WTC11 (cell line): Measurements from ENCODE around the gene TXNIP. TPM values are rescaled to one million over a fixed set of nuclear protein-coding genes. Genes with fewer than 3 reads are reported as not detected.

Experiments used
- ATAC-seq: fragments of 200-7000 bp; cut with Tn5 transposase; 2 replicates; pipeline ENCODE4 v1.10.0; 2021; ENCODE audit warnings: mild to moderate bottlenecking, moderate library complexity
- CTCF ChIA-PET: fragments of 300-600 bp; sonication (Branson Sonifier 250); formaldehyde crosslinking; loops from one replicate; lab custom pipeline; 2021; ENCODE audit warnings: antibody characterized with exemption; lab: Charles Lee
- POLR2A ChIA-PET: fragments of 350-600 bp; sonication (Branson Sonifier 250); formaldehyde crosslinking; loops from one replicate; lab custom pipeline; 2021; ENCODE audit warnings: antibody characterized with exemption; lab: Charles Lee
- DNase-seq: peaks from one replicate; pipeline ENCODE4 v3.0.0; 2021; ENCODE audit warnings: low spot score
- H3K27ac Mint-ChIP-seq: 2 replicates; pipeline ENCODE4 v1.8.0; 2021; ENCODE audit warnings: mixed read lengths
- H3K27me3 Mint-ChIP-seq: 2 replicates; pipeline ENCODE4 v1.8.0; 2021; ENCODE audit warnings: low read depth, mild to moderate bottlenecking, moderate library complexity, mixed read lengths
- H3K36me3 Mint-ChIP-seq: 2 replicates; pipeline ENCODE4 v1.8.0; 2021; ENCODE audit warnings: mixed read lengths
- H3K4me1 Mint-ChIP-seq: 2 replicates; pipeline ENCODE4 v1.8.0; 2022; ENCODE audit warnings: mixed read lengths
- H3K4me3 Mint-ChIP-seq: 2 replicates; pipeline ENCODE4 v1.8.0; 2021; ENCODE audit warnings: mild to moderate bottlenecking, moderate library complexity, mixed read lengths
- H3K9me3 Mint-ChIP-seq: 2 replicates; pipeline ENCODE4 v1.8.0; 2021; ENCODE audit warnings: mixed read lengths
- CBFB ChIP-seq: sonication (generic); formaldehyde crosslinking; IDR thresholded peaks from 2 replicates; pipeline ENCODE4 v1.8.1; 2022; ENCODE audit warnings: mild to moderate bottlenecking, low read depth, missing genetic modification reagents
- CREM ChIP-seq: sonication (generic); formaldehyde crosslinking; IDR thresholded peaks from 2 replicates; pipeline ENCODE4 v1.8.1; 2022; ENCODE audit warnings: mild to moderate bottlenecking, missing genetic modification reagents, moderate library complexity
- ESRRA ChIP-seq: sonication (generic); formaldehyde crosslinking; IDR thresholded peaks from 2 replicates; pipeline ENCODE4 v1.8.1; 2022; ENCODE audit warnings: mild to moderate bottlenecking, missing genetic modification reagents, borderline replicate concordance
- NFYB ChIP-seq: sonication (generic); formaldehyde crosslinking; conservative IDR thresholded peaks from 2 replicates; pipeline ENCODE4 v1.8.0; 2022; ENCODE audit warnings: low read depth, missing genetic modification reagents
- NR1H2 ChIP-seq: sonication (generic); formaldehyde crosslinking; IDR thresholded peaks from 2 replicates; pipeline ENCODE4 v1.9.0; 2021; ENCODE audit warnings: mild to moderate bottlenecking, moderate library complexity, missing genetic modification reagents
- RELA ChIP-seq: sonication (generic); formaldehyde crosslinking; IDR thresholded peaks from 2 replicates; pipeline ENCODE4 v1.8.1; 2022; ENCODE audit warnings: missing genetic modification reagents, mild to moderate bottlenecking, borderline replicate concordance
- SP1 ChIP-seq: sonication (generic); formaldehyde crosslinking; conservative IDR thresholded peaks from 2 replicates; pipeline ENCODE4 v1.8.1; 2022; ENCODE audit warnings: missing genetic modification reagents
- TEAD1 ChIP-seq: sonication (generic); formaldehyde crosslinking; IDR thresholded peaks from 2 replicates; pipeline ENCODE4 v1.8.0; 2022; ENCODE audit warnings: mild to moderate bottlenecking, missing genetic modification reagents
- ZNF121 ChIP-seq: sonication (generic); formaldehyde crosslinking; IDR thresholded peaks from 2 replicates; pipeline ENCODE4 v1.8.0; 2023; ENCODE audit warnings: missing genetic modification reagents
- ZNF219 ChIP-seq: sonication (generic); formaldehyde crosslinking; IDR thresholded peaks from 2 replicates; pipeline ENCODE4 v1.8.0; 2023; ENCODE audit warnings: missing genetic modification reagents, mild to moderate bottlenecking, borderline replicate concordance
- ZNF671 ChIP-seq: fragments of 250-450 bp; sonication (Bioruptor Pico); IDR thresholded peaks from 2 replicates; pipeline ENCODE4 v1.8.0; 2021; ENCODE audit warnings: mild to moderate bottlenecking
- total RNA-seq: library from RNA; stranded (reverse); gene quantifications from 3 replicates; pipeline ENCODE4 v1.2.3, GENCODE V29; 2021
- TF ChIP-seq, protein P1 (sequence below): fragments of 250-450 bp; sonication (Bioruptor Pico); conservative IDR thresholded peaks from 2 replicates; pipeline ENCODE4 v1.9.0; 2021; ENCODE audit warnings: mild to moderate bottlenecking
- TF ChIP-seq, protein P2 (sequence below): sonication (generic); formaldehyde crosslinking; IDR thresholded peaks from 2 replicates; pipeline ENCODE4 v1.8.1; 2022; ENCODE audit warnings: mild to moderate bottlenecking, moderate library complexity, missing genetic modification reagents
- TF ChIP-seq, protein P3 (sequence below): sonication (generic); formaldehyde crosslinking; IDR thresholded peaks from 2 replicates; pipeline ENCODE4 v1.8.1; 2023; ENCODE audit warnings: mild to moderate bottlenecking, missing genetic modification reagents
- TF ChIP-seq, protein P4 (sequence below): sonication (generic); formaldehyde crosslinking; IDR thresholded peaks from 2 replicates; pipeline ENCODE4 v1.8.1; 2022; ENCODE audit warnings: low read depth, missing genetic modification reagents, borderline replicate concordance
- TF ChIP-seq, protein P5 (sequence below): sonication (generic); formaldehyde crosslinking; IDR thresholded peaks from 2 replicates; pipeline ENCODE4 v1.8.0; 2023; ENCODE audit warnings: mild to moderate bottlenecking, missing genetic modification reagents
- TF ChIP-seq, protein P6 (sequence below): sonication (generic); formaldehyde crosslinking; IDR thresholded peaks from 2 replicates; pipeline ENCODE4 v1.8.1; 2023; ENCODE audit warnings: mild to moderate bottlenecking, missing genetic modification reagents, moderate library complexity
- TF ChIP-seq, protein P7 (sequence below): fragments of 250-450 bp; sonication (Bioruptor Pico); IDR thresholded peaks from 2 replicates; pipeline ENCODE4 v1.9.0; 2021; ENCODE audit warnings: moderate library complexity, mild to moderate bottlenecking, inconsistent platforms, borderline replicate concordance

Gene TXNIP
- total RNA-seq, 1 experiment from 2014 or later, result 56.7 TPM

DNA sequence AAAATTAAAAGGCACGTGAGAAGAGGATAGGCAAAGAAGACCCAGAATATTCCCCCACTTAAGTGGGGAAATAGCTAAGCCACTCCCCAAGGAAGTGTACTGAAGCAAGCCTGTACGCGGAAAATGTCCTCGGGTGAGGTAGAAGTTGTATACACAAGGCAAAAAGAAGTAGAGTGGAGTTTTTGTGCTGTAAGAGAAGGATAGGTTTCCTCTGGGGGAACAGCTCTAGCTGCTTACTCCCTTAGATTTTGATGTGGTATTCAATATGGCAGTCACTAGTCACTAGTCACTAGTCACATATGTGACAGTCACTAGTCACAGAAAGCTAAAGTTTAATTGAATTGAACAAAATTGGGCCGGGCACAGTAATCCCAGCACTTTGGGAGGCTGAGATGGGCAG lies 7.6 kb downstream of the TXNIP start (continued):
- TF ChIP-seq, protein P1, sequence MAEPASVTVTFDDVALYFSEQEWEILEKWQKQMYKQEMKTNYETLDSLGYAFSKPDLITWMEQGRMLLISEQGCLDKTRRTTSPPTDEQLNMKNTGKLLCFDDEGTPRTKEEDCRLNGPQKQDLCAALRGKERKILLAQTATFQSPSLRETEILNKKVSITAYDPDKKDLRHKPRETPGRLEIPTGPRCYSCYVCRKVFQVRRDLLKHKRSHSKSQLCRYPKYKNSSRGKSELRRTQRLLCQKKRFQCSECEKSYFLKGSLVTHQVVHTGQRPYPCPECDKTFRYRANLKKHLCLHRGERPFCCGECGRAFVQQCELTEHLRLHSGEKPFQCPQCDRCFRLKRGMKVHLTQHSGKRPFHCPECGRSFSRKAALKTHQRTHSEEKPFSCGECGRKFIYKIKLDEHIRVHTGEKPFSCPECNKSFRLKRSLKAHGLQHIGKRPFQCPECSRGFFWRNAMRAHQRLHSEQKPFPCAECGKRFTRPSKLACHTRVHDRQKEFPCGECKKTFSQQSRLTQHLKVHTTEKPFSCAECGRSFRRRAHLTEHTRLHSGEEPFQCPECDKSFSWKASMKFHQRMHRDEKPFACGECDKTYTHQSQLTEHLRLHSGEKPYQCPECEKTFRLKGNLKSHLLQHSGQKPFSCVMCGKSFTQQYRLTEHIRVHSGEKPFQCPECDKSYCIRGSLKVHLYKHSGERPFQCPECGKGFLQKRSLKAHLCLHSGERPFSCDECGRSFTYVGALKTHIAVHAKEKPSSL (CRISPR knock-in tag), result no peak
- TF ChIP-seq RELA (no peak), CREM (no peak)

DNA sequence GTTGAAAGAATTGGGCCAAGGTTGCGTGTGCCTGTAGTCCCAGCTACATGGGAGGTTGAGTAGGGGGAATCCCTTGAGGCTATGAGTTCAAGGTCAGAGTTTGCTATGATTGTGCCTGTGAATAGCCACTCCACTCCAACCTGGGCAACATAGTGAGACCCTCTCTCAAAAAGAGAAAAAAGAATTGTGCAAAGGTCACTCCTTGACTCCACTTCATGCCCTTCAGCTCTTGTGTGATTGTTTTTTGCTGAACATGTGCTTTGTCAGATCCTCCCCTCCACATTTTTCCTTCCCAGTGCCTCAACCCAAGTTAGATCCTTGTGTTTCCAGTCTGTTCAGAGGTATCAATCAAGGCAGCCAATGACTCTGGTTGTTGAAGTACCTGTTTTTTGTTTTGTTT lies 8.5 kb downstream of the TXNIP start:
- CTCF ChIA-PET, result interaction anchor here (0.7 to 4.8 kb wide), 4 partner anchors 9 to 19 kb away, joined by 3 to 28 read pairs (median 6); no protein-coding TSS in a partner anchor
- POLR2A ChIA-PET, result no interaction called here

DNA sequence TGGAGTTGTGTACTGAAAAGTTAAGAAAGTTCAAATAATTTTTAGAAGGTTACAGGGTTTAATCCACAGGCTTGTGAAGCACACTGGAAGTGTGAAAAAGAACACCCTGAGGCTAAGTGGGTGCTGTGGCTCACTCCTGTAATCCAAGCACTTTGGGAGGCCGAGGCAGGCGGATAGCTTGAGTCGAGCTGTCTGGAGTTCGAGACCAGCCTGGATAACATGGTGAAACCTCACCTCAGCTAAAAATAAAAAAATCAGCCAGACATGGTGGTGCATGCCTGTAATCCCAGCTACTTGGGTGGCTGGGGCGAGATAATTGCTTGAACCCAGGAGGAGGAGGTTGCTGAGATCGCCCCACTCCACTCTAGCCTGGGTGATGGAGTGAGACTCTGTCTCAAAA lies 9.8 kb downstream of the TXNIP start:
- Mint-ChIP-seq H3K36me3 (no peaks in the 10 kb centered on the region), H3K9me3 (no peaks in the 10 kb centered on the region), H3K4me1 (peaks cover 46% of the 10 kb centered on the region), H3K27ac (no peak overlapping the region), H3K27me3 (no peaks in the 10 kb centered on the region; the same call in none of the 2 replicates), H3K4me3 (no peak overlapping the region)
- DNase-seq (no peak), ATAC-seq (no peak)
- CTCF ChIA-PET, result interaction anchor here (0.6 to 4.8 kb wide), 2 partner anchors 20 to 123 kb away, joined by 3 to 28 read pairs; no protein-coding TSS in a partner anchor
- TF ChIP-seq, protein P2, sequence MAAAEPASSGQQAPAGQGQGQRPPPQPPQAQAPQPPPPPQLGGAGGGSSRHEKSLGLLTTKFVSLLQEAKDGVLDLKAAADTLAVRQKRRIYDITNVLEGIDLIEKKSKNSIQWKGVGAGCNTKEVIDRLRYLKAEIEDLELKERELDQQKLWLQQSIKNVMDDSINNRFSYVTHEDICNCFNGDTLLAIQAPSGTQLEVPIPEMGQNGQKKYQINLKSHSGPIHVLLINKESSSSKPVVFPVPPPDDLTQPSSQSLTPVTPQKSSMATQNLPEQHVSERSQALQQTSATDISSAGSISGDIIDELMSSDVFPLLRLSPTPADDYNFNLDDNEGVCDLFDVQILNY (CRISPR knock-in tag), result no peak
- TF ChIP-seq, protein P3, sequence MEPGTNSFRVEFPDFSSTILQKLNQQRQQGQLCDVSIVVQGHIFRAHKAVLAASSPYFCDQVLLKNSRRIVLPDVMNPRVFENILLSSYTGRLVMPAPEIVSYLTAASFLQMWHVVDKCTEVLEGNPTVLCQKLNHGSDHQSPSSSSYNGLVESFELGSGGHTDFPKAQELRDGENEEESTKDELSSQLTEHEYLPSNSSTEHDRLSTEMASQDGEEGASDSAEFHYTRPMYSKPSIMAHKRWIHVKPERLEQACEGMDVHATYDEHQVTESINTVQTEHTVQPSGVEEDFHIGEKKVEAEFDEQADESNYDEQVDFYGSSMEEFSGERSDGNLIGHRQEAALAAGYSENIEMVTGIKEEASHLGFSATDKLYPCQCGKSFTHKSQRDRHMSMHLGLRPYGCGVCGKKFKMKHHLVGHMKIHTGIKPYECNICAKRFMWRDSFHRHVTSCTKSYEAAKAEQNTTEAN (CRISPR knock-in tag), result no peak
- TF ChIP-seq, protein P4, sequence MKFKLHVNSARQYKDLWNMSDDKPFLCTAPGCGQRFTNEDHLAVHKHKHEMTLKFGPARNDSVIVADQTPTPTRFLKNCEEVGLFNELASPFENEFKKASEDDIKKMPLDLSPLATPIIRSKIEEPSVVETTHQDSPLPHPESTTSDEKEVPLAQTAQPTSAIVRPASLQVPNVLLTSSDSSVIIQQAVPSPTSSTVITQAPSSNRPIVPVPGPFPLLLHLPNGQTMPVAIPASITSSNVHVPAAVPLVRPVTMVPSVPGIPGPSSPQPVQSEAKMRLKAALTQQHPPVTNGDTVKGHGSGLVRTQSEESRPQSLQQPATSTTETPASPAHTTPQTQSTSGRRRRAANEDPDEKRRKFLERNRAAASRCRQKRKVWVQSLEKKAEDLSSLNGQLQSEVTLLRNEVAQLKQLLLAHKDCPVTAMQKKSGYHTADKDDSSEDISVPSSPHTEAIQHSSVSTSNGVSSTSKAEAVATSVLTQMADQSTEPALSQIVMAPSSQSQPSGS (CRISPR knock-in tag), result no peak
- TF ChIP-seq, protein P5, sequence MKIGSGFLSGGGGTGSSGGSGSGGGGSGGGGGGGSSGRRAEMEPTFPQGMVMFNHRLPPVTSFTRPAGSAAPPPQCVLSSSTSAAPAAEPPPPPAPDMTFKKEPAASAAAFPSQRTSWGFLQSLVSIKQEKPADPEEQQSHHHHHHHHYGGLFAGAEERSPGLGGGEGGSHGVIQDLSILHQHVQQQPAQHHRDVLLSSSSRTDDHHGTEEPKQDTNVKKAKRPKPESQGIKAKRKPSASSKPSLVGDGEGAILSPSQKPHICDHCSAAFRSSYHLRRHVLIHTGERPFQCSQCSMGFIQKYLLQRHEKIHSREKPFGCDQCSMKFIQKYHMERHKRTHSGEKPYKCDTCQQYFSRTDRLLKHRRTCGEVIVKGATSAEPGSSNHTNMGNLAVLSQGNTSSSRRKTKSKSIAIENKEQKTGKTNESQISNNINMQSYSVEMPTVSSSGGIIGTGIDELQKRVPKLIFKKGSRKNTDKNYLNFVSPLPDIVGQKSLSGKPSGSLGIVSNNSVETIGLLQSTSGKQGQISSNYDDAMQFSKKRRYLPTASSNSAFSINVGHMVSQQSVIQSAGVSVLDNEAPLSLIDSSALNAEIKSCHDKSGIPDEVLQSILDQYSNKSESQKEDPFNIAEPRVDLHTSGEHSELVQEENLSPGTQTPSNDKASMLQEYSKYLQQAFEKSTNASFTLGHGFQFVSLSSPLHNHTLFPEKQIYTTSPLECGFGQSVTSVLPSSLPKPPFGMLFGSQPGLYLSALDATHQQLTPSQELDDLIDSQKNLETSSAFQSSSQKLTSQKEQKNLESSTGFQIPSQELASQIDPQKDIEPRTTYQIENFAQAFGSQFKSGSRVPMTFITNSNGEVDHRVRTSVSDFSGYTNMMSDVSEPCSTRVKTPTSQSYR (CRISPR knock-in tag), result no peak
- TF ChIP-seq, protein P6, sequence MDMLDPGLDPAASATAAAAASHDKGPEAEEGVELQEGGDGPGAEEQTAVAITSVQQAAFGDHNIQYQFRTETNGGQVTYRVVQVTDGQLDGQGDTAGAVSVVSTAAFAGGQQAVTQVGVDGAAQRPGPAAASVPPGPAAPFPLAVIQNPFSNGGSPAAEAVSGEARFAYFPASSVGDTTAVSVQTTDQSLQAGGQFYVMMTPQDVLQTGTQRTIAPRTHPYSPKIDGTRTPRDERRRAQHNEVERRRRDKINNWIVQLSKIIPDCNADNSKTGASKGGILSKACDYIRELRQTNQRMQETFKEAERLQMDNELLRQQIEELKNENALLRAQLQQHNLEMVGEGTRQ (CRISPR knock-in tag), result no peak
- TF ChIP-seq ESRRA (CRISPR knock-in tag) (no peak), ZNF219 (CRISPR knock-in tag) (no peak), NFYB (CRISPR knock-in tag) (no peak), SP1 (CRISPR knock-in tag) (no peak), TEAD1 (no peak), ZNF671 (CRISPR knock-in tag) (no peak), CBFB (CRISPR knock-in tag) (no peak), NR1H2 (CRISPR knock-in tag) (no peak)
- TF ChIP-seq, protein P7, sequence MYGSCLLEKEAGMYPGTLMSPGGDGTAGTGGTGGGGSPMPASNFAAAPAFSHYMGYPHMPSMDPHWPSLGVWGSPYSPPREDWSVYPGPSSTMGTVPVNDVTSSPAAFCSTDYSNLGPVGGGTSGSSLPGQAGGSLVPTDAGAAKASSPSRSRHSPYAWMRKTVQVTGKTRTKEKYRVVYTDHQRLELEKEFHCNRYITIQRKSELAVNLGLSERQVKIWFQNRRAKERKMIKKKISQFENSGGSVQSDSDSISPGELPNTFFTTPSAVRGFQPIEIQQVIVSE (CRISPR knock-in tag), result no peak
- POLR2A ChIA-PET, result no interaction called here

More for the DNA sequence above, 8.5 kb downstream of the TXNIP start:
- no peak overlapping the region for H3K4me3 Mint-ChIP-seq
- no peaks in the 10 kb centered on the region; the same call in 1 of the 2 replicates for H3K27me3 Mint-ChIP-seq
- no peaks in the 10 kb centered on the region for H3K9me3 Mint-ChIP-seq
- no peak for ATAC-seq
- peak; percentile 86; the same call in 1 of the 2 replicates for TF ChIP-seq ZNF121 (CRISPR knock-in tag)
- TF ChIP-seq, protein P7 (CRISPR knock-in tag), result no peak
- H3K27ac Mint-ChIP-seq, result no peak overlapping the region
- H3K36me3 Mint-ChIP-seq, result peaks cover 6% of the 10 kb centered on the region
- DNase-seq, result no peak
- H3K4me1 Mint-ChIP-seq, result peaks cover 48% of the 10 kb centered on the region
